Astrocyte (in vitro differentiated cells and primary cell): ENCODE results near the gene GTF2F2. TPM values are rescaled to one million over a fixed set of nuclear protein-coding genes. Genes with fewer than 3 reads are reported as not detected.

Experiments
- DNase-seq: peaks from one replicate; pipeline ENCODE4 v3.0.0-alpha.2; 2010; ENCODE audit warnings: low read depth
- FAIRE-seq: peaks from 2 replicates; lab custom pipeline; 2011; peaks lifted over from hg19 to GRCh38; lab: Jason Lieb, UNC
- H2AFZ ChIP-seq: 2 replicates; pipeline ENCODE4 v1.6.0; 2012; ENCODE audit warnings: low read depth, low read length, inconsistent platforms
- H3K27ac ChIP-seq: 2 replicates; pipeline ENCODE4 v1.5.1; 2011; ENCODE audit warnings: low read depth, low read length, inconsistent platforms
- H3K27me3 ChIP-seq: 2 replicates; pipeline ENCODE4 v1.6.0; 2011; ENCODE audit warnings: low read length, inconsistent platforms; ENCODE audit not compliant: insufficient read depth
- H3K36me3 ChIP-seq: 2 replicates; pipeline ENCODE4 v1.5.1; 2011; ENCODE audit warnings: low read length, inconsistent platforms; ENCODE audit not compliant: insufficient read depth
- H3K4me1 ChIP-seq: 2 replicates; pipeline ENCODE4 v1.5.1; 2011; ENCODE audit warnings: low read length, inconsistent platforms; ENCODE audit not compliant: insufficient read depth
- H3K4me2 ChIP-seq: 2 replicates; pipeline ENCODE4 v1.6.0; 2012; ENCODE audit warnings: low read length, inconsistent platforms
- H3K4me3 ChIP-seq: 2 replicates; pipeline ENCODE4 v1.5.1; 2011; ENCODE audit warnings: low read depth, mild to moderate bottlenecking, low read length, inconsistent platforms; ENCODE audit not compliant: insufficient read depth
- H3K79me2 ChIP-seq: 2 replicates; pipeline ENCODE4 v1.6.0; 2012; ENCODE audit warnings: mild to moderate bottlenecking, low read length, inconsistent platforms; ENCODE audit not compliant: insufficient read depth
- H3K9ac ChIP-seq: 2 replicates; pipeline ENCODE4 v1.6.0; 2012; ENCODE audit warnings: mild to moderate bottlenecking, low read length, inconsistent platforms
- H3K9me3 ChIP-seq: 2 replicates; pipeline ENCODE4 v1.5.1; 2012; ENCODE audit warnings: low read depth, mild to moderate bottlenecking, low read length, inconsistent platforms; ENCODE audit not compliant: insufficient read depth
- H4K20me1 ChIP-seq: 2 replicates; pipeline ENCODE4 v1.6.0; 2012; ENCODE audit warnings: low read length, inconsistent platforms; ENCODE audit not compliant: insufficient read depth
- H3K27ac Mint-ChIP-seq: one replicate; pipeline ENCODE4 v1.8.0; 2021; ENCODE audit warnings: mild to moderate bottlenecking, mixed read lengths; ENCODE audit not compliant: unreplicated experiment
- H3K27me3 Mint-ChIP-seq: one replicate; pipeline ENCODE4 v1.8.0; 2021; ENCODE audit warnings: low read depth, mixed read lengths; ENCODE audit not compliant: unreplicated experiment
- H3K36me3 Mint-ChIP-seq: one replicate; pipeline ENCODE4 v1.8.0; 2021; ENCODE audit warnings: low read depth, mixed read lengths; ENCODE audit not compliant: unreplicated experiment
- H3K4me1 Mint-ChIP-seq: one replicate; pipeline ENCODE4 v1.8.0; 2021; ENCODE audit warnings: low read depth, mixed read lengths; ENCODE audit not compliant: unreplicated experiment
- H3K4me3 Mint-ChIP-seq: one replicate; pipeline ENCODE4 v1.8.0; 2021; ENCODE audit warnings: mild to moderate bottlenecking, moderate library complexity, mixed read lengths; ENCODE audit not compliant: unreplicated experiment
- H3K9me3 Mint-ChIP-seq: one replicate; pipeline ENCODE4 v1.8.0; 2021; ENCODE audit warnings: mild to moderate bottlenecking, mixed read lengths; ENCODE audit not compliant: unreplicated experiment
- EZH2 ChIP-seq: IDR thresholded peaks from 2 replicates; pipeline ENCODE4 v1.6.1; 2012; ENCODE audit warnings: mild to moderate bottlenecking, low read length, inconsistent platforms; ENCODE audit not compliant: insufficient read depth
- total RNA-seq: library from RNA; stranded (reverse); gene quantifications from 2 replicates; pipeline ENCODE4 v1.2.1, GENCODE V29; 2021
- TF ChIP-seq, protein P1 (sequence below): IDR thresholded peaks from 2 replicates; pipeline ENCODE4 v1.5.1; 2011; ENCODE audit warnings: low read depth, mild to moderate bottlenecking, inconsistent platforms, low read length, moderate library complexity; ENCODE audit not compliant: insufficient read depth

The GTF2F2 gene
- total RNA-seq, 1 donor from 2014 or later, result 27.8 TPM

DNA sequence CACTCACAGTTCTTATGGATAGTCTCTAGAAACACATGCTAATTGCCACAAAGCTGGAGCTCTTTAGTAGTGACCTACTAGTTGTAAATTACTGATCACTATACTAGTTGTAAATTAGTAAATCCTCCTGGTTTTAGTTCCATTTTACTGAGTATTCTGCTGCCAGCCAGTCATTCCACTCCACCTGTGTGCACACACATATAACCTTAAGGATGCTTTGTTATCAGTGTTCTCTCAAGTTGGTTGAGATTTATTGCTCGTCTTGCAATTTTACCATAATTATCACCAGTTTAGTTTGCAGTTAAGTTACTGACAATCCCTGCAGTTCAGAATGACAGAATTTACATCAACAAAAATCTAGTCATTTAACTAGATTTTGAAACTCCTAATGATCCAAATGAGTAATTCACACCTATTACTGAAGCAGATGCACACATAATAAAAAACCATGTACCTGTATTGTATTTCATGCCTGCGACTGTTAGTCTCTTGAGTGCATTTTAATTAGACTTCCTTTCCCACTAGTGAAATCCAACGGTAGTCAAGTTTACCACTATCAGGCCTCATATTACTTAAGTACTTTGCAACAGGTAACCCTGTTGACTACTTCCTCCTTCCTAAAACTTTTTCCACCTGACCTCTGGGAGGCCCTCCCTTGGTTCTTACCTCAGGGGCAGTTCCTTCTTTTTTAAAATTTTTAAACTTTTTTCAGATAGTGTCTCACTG lies 213.1 kb downstream of the GTF2F2 start:
- Histone ChIP-seq H3K27ac (no peak overlapping the region), H3K9me3 (no peaks in the 10 kb centered on the region), H3K4me1 (peaks cover 68% of the 10 kb centered on the region), H2AFZ (no peak overlapping the region), H3K79me2 (peaks cover 37% of the 10 kb centered on the region), H3K27me3 (no peaks in the 10 kb centered on the region), H4K20me1 (peaks cover 64% of the 10 kb centered on the region), H3K4me2 (peak overlapping the region; percentile 40), H3K9ac (no peak overlapping the region), H3K36me3 (peaks cover 39% of the 10 kb centered on the region), H3K4me3 (no peak overlapping the region)
- H3K4me1 Mint-ChIP-seq, result peaks cover 69% of the 10 kb centered on the region
- DNase-seq (no peak), FAIRE-seq (no peak)
- TF ChIP-seq, protein P1, sequence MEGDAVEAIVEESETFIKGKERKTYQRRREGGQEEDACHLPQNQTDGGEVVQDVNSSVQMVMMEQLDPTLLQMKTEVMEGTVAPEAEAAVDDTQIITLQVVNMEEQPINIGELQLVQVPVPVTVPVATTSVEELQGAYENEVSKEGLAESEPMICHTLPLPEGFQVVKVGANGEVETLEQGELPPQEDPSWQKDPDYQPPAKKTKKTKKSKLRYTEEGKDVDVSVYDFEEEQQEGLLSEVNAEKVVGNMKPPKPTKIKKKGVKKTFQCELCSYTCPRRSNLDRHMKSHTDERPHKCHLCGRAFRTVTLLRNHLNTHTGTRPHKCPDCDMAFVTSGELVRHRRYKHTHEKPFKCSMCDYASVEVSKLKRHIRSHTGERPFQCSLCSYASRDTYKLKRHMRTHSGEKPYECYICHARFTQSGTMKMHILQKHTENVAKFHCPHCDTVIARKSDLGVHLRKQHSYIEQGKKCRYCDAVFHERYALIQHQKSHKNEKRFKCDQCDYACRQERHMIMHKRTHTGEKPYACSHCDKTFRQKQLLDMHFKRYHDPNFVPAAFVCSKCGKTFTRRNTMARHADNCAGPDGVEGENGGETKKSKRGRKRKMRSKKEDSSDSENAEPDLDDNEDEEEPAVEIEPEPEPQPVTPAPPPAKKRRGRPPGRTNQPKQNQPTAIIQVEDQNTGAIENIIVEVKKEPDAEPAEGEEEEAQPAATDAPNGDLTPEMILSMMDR, result no peak
- TF ChIP-seq EZH2, result no peak
- peaks cover 17% of the 10 kb centered on the region for H3K36me3 Mint-ChIP-seq
- no peaks in the 10 kb centered on the region for H3K27me3 Mint-ChIP-seq
- H3K27ac Mint-ChIP-seq, result no peak overlapping the region
- H3K4me3 Mint-ChIP-seq, result no peak overlapping the region
- H3K9me3 Mint-ChIP-seq, result no peaks in the 10 kb centered on the region

Other genes starting within 250 kb of the GTF2F2 start
- 7.0 and 7.6 TPM in 2 replicates for gene NUFIP1, start 131.0 kb upstream of the GTF2F2 start, total RNA-seq
- gene GPALPP1, start 131.0 kb upstream of the GTF2F2 start, total RNA-seq, result 18.5 and 22.2 TPM in 2 replicates
- 0.41 and 0.64 TPM in 2 replicates for gene KCTD4, start 80.5 kb downstream of the GTF2F2 start, total RNA-seq
- gene TPT1, start 220.7 kb downstream of the GTF2F2 start, total RNA-seq, result 2,316 and 2,540 TPM in 2 replicates